ENCODE measurements around the gene MYADM.

- TF ChIP-seq EP300 (IDR thresholded peaks at IDR 0.05) (no peak), CTCF (IDR thresholded peaks at IDR 0.05) (no peak), POLR2A (IDR thresholded peaks at IDR 0.05) (no peak)
These were observed 29.8 kb downstream of the MYADM start for GRCh38 chr19:53897459-53897858.

Data from ovary (tissue), 3 donors.